Lower leg skin (tissue), 3 donors: ENCODE data around the gene DNMT3B.
"Not testable (repeated sequence)": the region's sequence is repeated elsewhere in the genome, so short reads cannot be mapped to it uniquely, and the experiment has no call there.

Experiments used
- POLR2A ChIP-seq, 2 donors: fragments of 450-650 bp; IDR thresholded peaks; one replicate each; pipeline ENCODE4 v1.6.1; 2016 to 2017; ENCODE audit warnings: antibody characterized with exemption in 2 of 2, mild to moderate bottlenecking in 1 of 2, moderate library complexity in 1 of 2
- TF ChIP-seq, protein P1 (sequence below), 3 donors: fragments of 450-650 bp; IDR thresholded peaks; one replicate each; pipeline ENCODE4 v1.5.1; 2016; ENCODE audit warnings: antibody characterized with exemption in 3 of 3, mild to moderate bottlenecking in 3 of 3, moderate library complexity in 2 of 3

DNA sequence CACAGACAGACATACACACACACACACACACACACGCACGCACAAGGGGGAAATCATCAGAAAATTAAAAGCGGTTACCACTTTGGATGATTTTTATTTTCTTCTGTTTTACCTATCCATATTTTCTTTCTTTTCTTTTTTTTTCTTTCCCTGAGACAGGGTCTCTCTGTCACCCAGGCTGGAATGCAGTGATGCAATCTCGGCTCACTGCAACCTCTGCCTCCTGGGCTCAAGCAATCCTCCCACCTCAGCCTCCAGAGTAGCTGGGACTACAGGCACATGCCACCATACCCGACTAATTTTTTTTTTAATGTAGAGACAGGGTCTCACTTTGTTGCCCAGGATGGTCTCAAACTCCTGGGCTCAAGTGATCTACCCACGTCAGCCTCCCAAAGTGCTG, 33.8 kb upstream of the DNMT3B start:
- not testable (repeated sequence) for TF ChIP-seq POLR2A (IDR thresholded peaks at IDR 0.05)
- TF ChIP-seq, protein P1, sequence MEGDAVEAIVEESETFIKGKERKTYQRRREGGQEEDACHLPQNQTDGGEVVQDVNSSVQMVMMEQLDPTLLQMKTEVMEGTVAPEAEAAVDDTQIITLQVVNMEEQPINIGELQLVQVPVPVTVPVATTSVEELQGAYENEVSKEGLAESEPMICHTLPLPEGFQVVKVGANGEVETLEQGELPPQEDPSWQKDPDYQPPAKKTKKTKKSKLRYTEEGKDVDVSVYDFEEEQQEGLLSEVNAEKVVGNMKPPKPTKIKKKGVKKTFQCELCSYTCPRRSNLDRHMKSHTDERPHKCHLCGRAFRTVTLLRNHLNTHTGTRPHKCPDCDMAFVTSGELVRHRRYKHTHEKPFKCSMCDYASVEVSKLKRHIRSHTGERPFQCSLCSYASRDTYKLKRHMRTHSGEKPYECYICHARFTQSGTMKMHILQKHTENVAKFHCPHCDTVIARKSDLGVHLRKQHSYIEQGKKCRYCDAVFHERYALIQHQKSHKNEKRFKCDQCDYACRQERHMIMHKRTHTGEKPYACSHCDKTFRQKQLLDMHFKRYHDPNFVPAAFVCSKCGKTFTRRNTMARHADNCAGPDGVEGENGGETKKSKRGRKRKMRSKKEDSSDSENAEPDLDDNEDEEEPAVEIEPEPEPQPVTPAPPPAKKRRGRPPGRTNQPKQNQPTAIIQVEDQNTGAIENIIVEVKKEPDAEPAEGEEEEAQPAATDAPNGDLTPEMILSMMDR (IDR thresholded peaks at IDR 0.05), result not testable (repeated sequence)
